IPS-20b (cell line): ENCODE results near the gene MGAT4A.
A peak's percentile ranks its signal among the peaks of the same experiment; 100 is the strongest.
"Not testable (repeated sequence)": the region's sequence is repeated elsewhere in the genome, so short reads cannot be mapped to it uniquely, and the experiment has no call there.

Experiments
- H3K27ac ChIP-seq: one replicate; pipeline ENCODE4 v1.5.1; 2013; ENCODE audit warnings: low read length
- H3K27me3 ChIP-seq: 2 replicates; pipeline ENCODE4 v1.6.1; 2013; ENCODE audit warnings: mild to moderate bottlenecking, low read length, inconsistent platforms; ENCODE audit not compliant: insufficient read depth
- H3K36me3 ChIP-seq: 2 replicates; pipeline ENCODE4 v1.6.1; 2013; ENCODE audit warnings: low read depth, mild to moderate bottlenecking, inconsistent platforms, low read length, moderate library complexity; ENCODE audit not compliant: insufficient read depth
- H3K4me1 ChIP-seq: 2 replicates; pipeline ENCODE4 v1.6.1; 2013; ENCODE audit warnings: mild to moderate bottlenecking, control low read depth, inconsistent platforms, low read length, moderate library complexity; ENCODE audit not compliant: insufficient read depth
- H3K4me3 ChIP-seq: 2 replicates; pipeline ENCODE4 v1.5.1; 2013; ENCODE audit warnings: mild to moderate bottlenecking, low read length, inconsistent platforms
- H3K9ac ChIP-seq: 2 replicates; pipeline ENCODE4 v1.6.1; 2013; ENCODE audit warnings: low read depth, mild to moderate bottlenecking, inconsistent platforms, low read length, moderate library complexity
- H3K9me3 ChIP-seq: 2 replicates; pipeline ENCODE4 v1.6.1; 2013; ENCODE audit warnings: mild to moderate bottlenecking, low read depth, low read length, inconsistent platforms; ENCODE audit not compliant: insufficient read depth

MGAT4A gene

DNA sequence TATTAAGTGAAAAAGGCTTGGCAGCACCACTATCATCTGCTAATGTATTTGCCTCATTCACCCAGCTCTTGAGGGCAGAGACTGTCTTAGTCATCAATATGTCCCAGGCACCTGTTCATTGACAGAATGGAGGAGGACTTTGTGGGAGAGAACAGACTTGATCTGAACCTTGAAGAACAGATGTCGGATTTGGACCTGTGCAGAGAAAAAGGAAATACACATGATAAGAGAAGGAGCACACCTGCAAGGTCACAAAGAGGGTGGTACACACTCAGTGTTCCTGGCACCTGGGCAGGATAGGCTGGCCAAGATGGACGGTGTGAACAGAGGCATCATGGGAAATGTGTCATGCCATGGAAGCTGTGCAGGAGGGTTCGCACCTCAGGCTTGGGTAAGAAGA, 7.4 kb upstream of the MGAT4A start:
- Histone ChIP-seq H3K9me3 (no peaks in the 10 kb centered on the region), H3K4me3 (no peak overlapping the region), H3K27ac (no peak overlapping the region)

DNA sequence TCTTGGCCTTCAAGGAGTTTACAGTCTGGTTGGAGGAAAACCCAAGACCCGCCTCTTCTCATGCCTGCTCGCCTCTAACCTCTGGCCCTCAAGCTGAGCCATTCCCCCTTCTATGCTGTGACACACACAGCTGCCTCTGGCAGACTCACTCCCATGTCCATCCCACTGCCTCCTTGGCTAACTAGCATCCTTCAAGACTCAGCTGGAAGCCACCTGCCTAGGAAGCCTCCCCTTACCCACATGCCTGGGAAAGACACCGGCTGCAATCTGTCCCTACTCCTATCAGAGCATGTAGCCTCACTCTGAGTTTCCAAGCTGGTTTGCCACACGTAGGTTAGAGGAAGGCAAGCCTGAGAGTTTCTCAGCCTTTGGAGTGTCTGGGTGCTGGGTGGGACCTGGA, 6.9 kb upstream of the MGAT4A start:
- Histone ChIP-seq H3K36me3 (no peaks in the 10 kb centered on the region), H3K9ac (no peak overlapping the region), H3K27me3 (peaks cover 5% of the 10 kb centered on the region), H3K27ac (no peak overlapping the region), H3K9me3 (no peaks in the 10 kb centered on the region), H3K4me3 (no peak overlapping the region), H3K4me1 (no peaks in the 10 kb centered on the region)

More for the DNA sequence above, 7.4 kb upstream of the MGAT4A start:
- Histone ChIP-seq H3K36me3 (no peaks in the 10 kb centered on the region), H3K27me3 (0 out of 2 replicates have a peak, but pooled peaks cover under 1% of the 10 kb centered on the region), H3K9ac (no peak overlapping the region), H3K4me1 (no peaks in the 10 kb centered on the region)

DNA sequence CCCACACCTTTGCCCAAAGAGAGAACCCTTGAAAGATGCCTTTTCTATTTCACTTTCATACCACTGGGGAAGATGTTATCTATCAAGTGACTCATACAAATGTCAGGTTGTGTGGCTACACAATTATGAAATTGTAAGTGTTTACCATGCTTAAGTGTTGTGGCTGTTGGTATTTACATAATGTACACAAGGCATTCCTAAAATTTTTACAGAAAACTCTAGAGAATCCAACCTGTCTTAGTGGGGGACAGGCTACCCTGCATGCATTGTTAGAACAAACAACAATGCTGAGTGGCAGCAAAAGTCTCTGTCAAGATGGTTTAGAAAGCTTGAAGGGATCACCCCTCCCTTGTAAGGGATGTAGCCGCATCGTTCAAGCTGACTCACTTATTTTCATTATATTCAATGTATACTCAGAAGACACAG, 5.5 kb upstream of the MGAT4A start:
- no peaks in the 10 kb centered on the region for H3K4me1 ChIP-seq
- no peaks in the 10 kb centered on the region for H3K36me3 ChIP-seq
- H3K4me3 ChIP-seq = no peak overlapping the region
- peaks cover 19% of the 10 kb centered on the region for H3K27me3 ChIP-seq
- H3K9me3 ChIP-seq = no peaks in the 10 kb centered on the region
- no peak overlapping the region for H3K9ac ChIP-seq
- H3K27ac ChIP-seq = no peak overlapping the region

DNA sequence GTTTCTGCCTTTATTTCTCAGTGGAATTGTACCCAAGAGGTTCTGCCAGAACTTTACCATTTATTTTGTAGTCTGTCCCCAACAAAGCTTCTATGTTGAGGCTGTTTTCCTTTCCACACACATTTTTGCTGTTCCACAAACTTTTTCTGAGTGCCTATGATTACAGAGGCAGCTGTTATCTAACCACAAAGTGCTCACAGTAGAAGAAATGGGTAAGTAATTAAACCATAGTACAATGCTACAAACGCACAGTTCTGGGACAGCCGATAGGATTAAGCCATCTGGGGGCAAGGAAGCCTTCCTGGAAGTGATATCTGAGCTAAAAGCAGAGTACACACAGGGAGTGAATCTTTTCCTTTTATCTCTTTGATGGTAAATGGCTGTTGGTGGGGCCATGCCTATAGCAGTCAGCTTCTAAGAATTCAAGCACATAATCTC, 3.9 kb upstream of the MGAT4A start:
- Histone ChIP-seq H3K4me3 (no peak overlapping the region), H3K9me3 (no peaks in the 10 kb centered on the region), H3K36me3 (no peaks in the 10 kb centered on the region), H3K27me3 (peaks cover 26% of the 10 kb centered on the region), H3K27ac (no peak overlapping the region), H3K4me1 (no peaks in the 10 kb centered on the region), H3K9ac (no peak overlapping the region)

DNA sequence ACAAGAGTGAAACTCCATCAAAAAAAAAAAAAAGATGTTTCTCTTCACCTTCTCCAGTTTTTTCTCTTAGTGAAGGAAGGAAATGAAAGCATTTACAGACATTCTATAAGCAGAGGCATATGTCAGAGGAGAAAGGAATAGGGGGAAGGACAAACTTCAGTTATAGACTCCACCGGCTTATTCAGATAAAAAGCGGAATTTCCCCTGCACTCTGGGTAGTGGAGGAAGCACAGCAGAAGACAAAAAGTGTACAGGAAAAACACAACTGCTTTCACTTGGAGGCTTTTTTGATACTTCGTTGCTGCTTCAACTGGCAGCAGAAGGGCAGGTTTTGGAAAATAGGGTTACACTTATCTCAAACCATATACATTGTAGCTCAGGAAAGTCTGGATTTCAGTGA, 3.2 kb upstream of the MGAT4A start:
- Histone ChIP-seq H3K4me3 (no peak overlapping the region), H3K9ac (no peak overlapping the region), H3K4me1 (no peaks in the 10 kb centered on the region), H3K27ac (no peak overlapping the region), H3K27me3 (peaks cover 33% of the 10 kb centered on the region), H3K9me3 (no peaks in the 10 kb centered on the region), H3K36me3 (no peaks in the 10 kb centered on the region)

DNA sequence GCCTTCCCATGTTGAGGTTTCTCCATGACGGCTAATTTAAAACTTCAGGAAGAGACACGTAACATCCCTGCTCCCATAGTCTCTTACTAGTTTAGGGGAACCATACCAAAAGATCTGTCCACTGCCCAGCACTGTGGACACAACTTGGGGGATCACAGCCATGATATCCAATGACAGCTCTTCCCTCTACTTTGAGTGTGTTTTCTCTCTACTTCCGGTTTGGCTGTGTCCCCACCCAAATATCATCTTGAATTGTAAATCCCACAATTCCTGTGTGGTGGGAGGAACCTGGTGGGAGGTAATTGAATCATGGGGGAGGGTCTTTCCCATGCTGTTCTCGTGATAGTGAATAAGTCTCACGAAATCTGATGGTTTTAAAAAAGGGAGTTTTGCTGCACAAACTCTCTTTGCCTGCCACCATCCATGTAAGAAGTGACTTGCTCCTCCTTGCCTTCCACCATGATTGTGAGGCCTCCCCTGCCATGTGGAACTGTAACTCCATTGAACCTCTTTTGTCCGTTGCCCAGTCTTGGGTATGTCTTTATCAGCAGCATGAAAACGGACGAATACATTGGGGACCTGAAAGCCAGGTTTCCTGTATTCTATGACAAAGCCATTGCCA, 1.6 kb upstream of the MGAT4A start:
- Histone ChIP-seq H3K27me3 (peaks cover 49% of the 10 kb centered on the region), H3K4me1 (no peaks in the 10 kb centered on the region), H3K27ac (no peak overlapping the region), H3K36me3 (no peaks in the 10 kb centered on the region), H3K4me3 (no peak overlapping the region), H3K9me3 (no peaks in the 10 kb centered on the region), H3K9ac (no peak overlapping the region)

DNA sequence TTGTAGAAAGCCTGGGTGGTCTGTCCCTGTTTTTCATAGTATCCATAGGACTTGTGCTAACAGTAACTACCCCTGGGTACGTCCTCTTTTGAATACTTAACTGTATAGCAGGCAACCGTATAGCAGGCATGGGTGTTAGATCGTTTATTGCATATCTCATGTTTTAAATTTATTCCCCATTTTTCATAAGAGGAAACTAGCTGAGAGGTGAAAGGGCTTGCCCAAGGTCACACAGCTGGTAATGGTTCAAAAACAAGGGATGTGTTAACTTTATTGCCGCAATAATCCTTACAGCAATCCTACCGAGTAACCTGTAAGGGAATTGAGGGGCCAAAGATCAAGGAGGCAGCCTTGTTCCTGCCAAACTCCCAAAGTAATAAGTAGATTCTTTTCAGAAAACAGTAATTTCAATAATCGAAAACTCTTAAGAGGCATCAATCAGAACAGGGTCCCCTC, 990 bp upstream of the MGAT4A start:
- no peaks in the 10 kb centered on the region for H3K36me3 ChIP-seq
- peak overlapping the region; percentile 65 for H3K4me3 ChIP-seq
- no peak overlapping the region for H3K27ac ChIP-seq
- H3K27me3 ChIP-seq = peaks cover 54% of the 10 kb centered on the region
- no peaks in the 10 kb centered on the region for H3K4me1 ChIP-seq
- H3K9ac ChIP-seq = peak overlapping the region; percentile 62; the same call in 1 of the 2 replicates
- no peaks in the 10 kb centered on the region for H3K9me3 ChIP-seq

DNA sequence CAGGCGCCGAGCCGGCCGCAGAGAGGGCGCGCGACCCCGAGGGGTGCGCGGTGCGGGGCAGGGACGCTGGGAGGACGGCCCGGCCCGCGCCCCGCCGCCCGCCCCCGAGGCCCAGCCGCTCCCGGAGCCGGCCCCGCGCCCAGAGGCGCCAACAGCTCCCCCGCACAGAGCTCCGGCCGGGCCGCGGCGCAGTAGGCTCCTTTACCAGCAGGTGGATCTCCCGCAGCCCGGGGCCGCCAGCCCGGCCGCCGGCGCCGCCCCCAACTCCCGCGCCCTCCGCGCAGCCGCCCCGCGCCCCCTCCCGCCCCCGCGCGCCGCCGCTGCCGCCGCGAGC, 258 bp downstream of the MGAT4A start:
- Histone ChIP-seq H3K27ac (no peak overlapping the region), H3K9ac (no peak overlapping the region), H3K36me3 (no peaks in the 10 kb centered on the region), H3K27me3 (peaks cover 54% of the 10 kb centered on the region), H3K9me3 (no peaks in the 10 kb centered on the region), H3K4me1 (no peaks in the 10 kb centered on the region), H3K4me3 (peak overlapping the region; percentile 58; the same call in 1 of the 2 replicates)

DNA sequence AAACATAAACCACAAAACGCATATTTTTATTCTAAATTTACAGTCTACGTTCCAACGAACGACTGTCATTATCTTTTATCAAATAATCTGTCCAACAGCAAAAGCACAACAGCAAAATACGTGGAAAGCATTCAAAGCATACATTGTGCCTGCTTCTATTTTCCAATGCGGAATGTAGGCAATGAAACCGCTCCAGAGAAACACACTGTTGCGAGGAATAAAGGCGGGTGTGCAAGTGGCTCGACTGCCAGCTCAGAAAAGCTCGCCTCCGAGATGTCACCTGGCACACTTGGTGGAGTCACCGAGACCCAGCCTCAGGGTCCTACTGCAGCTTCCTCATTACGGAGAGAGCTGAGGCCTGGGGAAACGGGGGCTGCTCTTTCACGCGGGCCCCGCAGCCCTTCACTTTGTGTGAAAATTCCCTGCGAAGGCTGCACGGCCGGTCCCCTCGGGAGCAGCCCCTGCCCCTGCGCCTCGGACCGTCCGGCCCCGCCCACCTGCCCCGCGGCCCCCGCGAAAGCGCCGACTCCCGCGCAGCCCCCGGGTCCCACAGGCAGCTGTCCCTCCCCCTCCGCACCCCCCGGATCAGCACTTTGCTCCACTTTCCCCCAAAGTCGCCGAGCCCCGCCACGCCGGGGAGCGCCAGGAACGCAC, 752 bp downstream of the MGAT4A start:
- H3K4me1 ChIP-seq = no peaks in the 10 kb centered on the region; the same call in 1 of the 2 replicates
- H3K27me3 ChIP-seq = peaks cover 54% of the 10 kb centered on the region
- H3K27ac ChIP-seq = no peak overlapping the region
- H3K9me3 ChIP-seq = no peaks in the 10 kb centered on the region
- H3K9ac ChIP-seq = no peak overlapping the region
- no peaks in the 10 kb centered on the region for H3K36me3 ChIP-seq
- H3K4me3 ChIP-seq = peak overlapping the region; percentile 58

DNA sequence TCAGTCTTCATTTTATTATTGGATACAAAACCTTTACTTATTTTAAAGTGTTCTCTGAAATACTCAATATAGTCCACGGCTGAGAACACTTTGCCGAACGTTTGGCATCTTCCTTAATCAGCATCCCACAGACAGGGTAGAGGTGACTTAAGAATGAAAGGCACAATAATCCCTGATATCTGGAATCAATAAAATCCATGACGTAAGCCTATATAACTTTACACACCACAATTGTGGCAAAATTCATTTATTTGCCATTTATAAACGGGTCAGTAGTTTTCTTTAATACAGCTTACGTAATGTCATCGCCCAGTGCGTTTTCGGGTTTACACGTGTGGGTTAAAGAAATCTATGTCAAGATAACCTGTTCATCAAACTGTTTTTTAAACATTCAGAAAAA, 1.3 kb downstream of the MGAT4A start:
- peak overlapping the region; percentile 58 for H3K4me3 ChIP-seq
- H3K4me1 ChIP-seq = no peaks in the 10 kb centered on the region; the same call in 1 of the 2 replicates
- peaks cover 54% of the 10 kb centered on the region for H3K27me3 ChIP-seq
- H3K27ac ChIP-seq = no peak overlapping the region
- H3K9me3 ChIP-seq = no peaks in the 10 kb centered on the region
- no peak overlapping the region for H3K9ac ChIP-seq
- H3K36me3 ChIP-seq = no peaks in the 10 kb centered on the region

DNA sequence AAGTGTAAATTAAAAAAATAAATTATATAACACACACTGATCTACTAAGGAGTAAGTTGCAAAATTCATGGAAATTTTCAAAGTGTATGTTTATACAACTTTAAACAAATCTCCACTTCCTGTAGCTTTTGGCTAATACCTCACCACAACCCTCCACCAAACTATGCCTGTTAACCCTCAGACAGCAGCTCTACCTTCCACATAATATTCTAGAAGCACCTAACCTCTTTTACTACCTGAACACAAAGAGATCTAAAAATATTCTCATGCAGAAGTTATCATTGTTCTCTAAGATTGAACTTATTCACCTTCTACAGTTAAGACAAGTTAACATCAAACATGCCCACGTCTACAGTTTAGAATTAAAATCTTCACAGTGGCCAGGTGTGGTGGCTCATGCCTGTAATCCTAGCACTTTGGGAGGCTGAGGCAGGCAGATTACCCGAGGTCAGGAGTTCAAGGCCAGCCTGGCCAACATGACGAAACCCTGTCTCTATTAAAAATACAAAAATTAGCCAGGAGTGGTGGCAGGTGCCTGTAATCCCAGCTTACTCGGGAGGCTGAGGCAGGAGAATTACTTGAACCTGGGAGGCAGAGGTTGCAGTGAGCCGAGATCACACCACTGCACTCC, 2.7 kb downstream of the MGAT4A start:
- not testable (repeated sequence) for H3K9ac ChIP-seq, H3K4me3 ChIP-seq, H3K27ac ChIP-seq, H3K36me3 ChIP-seq, H3K9me3 ChIP-seq, H3K4me1 ChIP-seq
- H3K27me3 ChIP-seq = peaks cover 53% of the 10 kb centered on the region
